ENCODE measurements around the gene IL18. TPM values are rescaled to one million over a fixed set of nuclear protein-coding genes. Genes with fewer than 3 reads are reported as not detected.
"Not testable (repeated sequence)": the region's sequence is repeated elsewhere in the genome, so short reads cannot be mapped to it uniquely, and the experiment has no call there.

IL18 gene
- total RNA-seq, 2 experiments from 2014 or later = 0.17 TPM; not detected in 1

- peaks cover 2% of the 10 kb centered on the region for H3K36me3 Mint-ChIP-seq (ENCODE audit: low read depth)
- CTCF ChIA-PET = interaction anchor here (1.6 kb wide), 1 partner anchor 11 kb away, joined by 5 read pairs; no protein-coding TSS in a partner anchor
Observed at GRCh38 chr11:112162761-112163546, 940 bp downstream of the IL18 start.

GRCh38 chr11:112162200-112162599 is 1.7 kb downstream of the IL18 start:
- DNase-seq; H3K4me1 Mint-ChIP-seq; H3K4me3 Mint-ChIP-seq; POLR2A ChIA-PET; CTCF ChIA-PET; H3K27ac Mint-ChIP-seq; H3K36me3 Mint-ChIP-seq (ENCODE audit: low read depth); H3K9me3 Mint-ChIP-seq: not testable (repeated sequence)
- peaks cover 27% of the 10 kb centered on the region for H3K27me3 Mint-ChIP-seq

More at GRCh38 chr11:112162761-112163546, 940 bp downstream of the IL18 start:
- Mint-ChIP-seq H3K9me3 (no peaks in the 10 kb centered on the region), H3K4me1 (peaks cover 8% of the 10 kb centered on the region), H3K27me3 (peaks cover 27% of the 10 kb centered on the region), H3K27ac (no peak overlapping the region), H3K4me3 (no peak overlapping the region)
- no peak for DNase-seq
- POLR2A ChIA-PET = no interaction called here

GRCh38 chr11:112161012-112161411 is 2.9 kb downstream of the IL18 start:
- DNase-seq = no peak
- peaks cover 27% of the 10 kb centered on the region for H3K27me3 Mint-ChIP-seq
- H3K4me1 Mint-ChIP-seq = peaks cover 8% of the 10 kb centered on the region
- CTCF ChIA-PET = no interaction called here
- peaks cover 2% of the 10 kb centered on the region for H3K36me3 Mint-ChIP-seq (ENCODE audit: low read depth)
- POLR2A ChIA-PET = no interaction called here
- H3K4me3 Mint-ChIP-seq = no peak overlapping the region
- H3K9me3 Mint-ChIP-seq = no peaks in the 10 kb centered on the region
- no peak overlapping the region for H3K27ac Mint-ChIP-seq

GRCh38 chr11:112160091-112160848 is 3.6 kb downstream of the IL18 start:
- H3K36me3 Mint-ChIP-seq (ENCODE audit: low read depth) = peaks cover 2% of the 10 kb centered on the region
- ChIA-PET POLR2A (no interaction called here), CTCF (no interaction called here)
- H3K9me3 Mint-ChIP-seq = no peaks in the 10 kb centered on the region
- H3K4me1 Mint-ChIP-seq = peaks cover 8% of the 10 kb centered on the region
- H3K27me3 Mint-ChIP-seq = peaks cover 27% of the 10 kb centered on the region
- DNase-seq = no peak
- no peak overlapping the region for H3K27ac Mint-ChIP-seq
- no peak overlapping the region for H3K4me3 Mint-ChIP-seq

GRCh38 chr11:112159098-112160065 is 4.5 kb downstream of the IL18 start:
- H3K27ac Mint-ChIP-seq = no peak overlapping the region
- peaks cover 8% of the 10 kb centered on the region for H3K4me1 Mint-ChIP-seq
- H3K27me3 Mint-ChIP-seq = peaks cover 23% of the 10 kb centered on the region
- no peaks in the 10 kb centered on the region for H3K9me3 Mint-ChIP-seq
- H3K36me3 Mint-ChIP-seq (ENCODE audit: low read depth) = peaks cover 2% of the 10 kb centered on the region
- H3K4me3 Mint-ChIP-seq = no peak overlapping the region
- ChIA-PET POLR2A (no interaction called here), CTCF (no interaction called here)
- no peak for DNase-seq

- DNase-seq = no peak
- Mint-ChIP-seq H3K27ac (no peak overlapping the region), H3K27me3 (peaks cover 11% of the 10 kb centered on the region), H3K4me3 (no peak overlapping the region), H3K36me3 (ENCODE audit: low read depth) (no peaks in the 10 kb centered on the region), H3K9me3 (no peaks in the 10 kb centered on the region), H3K4me1 (no peaks in the 10 kb centered on the region)
- POLR2A ChIA-PET = no interaction called here
- CTCF ChIA-PET = no interaction called here
Observed at GRCh38 chr11:112156956-112157766, 6.7 kb downstream of the IL18 start.

GRCh38 chr11:112156153-112156955 is 7.5 kb downstream of the IL18 start:
- CTCF ChIA-PET = no interaction called here
- H3K27me3 Mint-ChIP-seq = peaks cover 11% of the 10 kb centered on the region
- H3K9me3 Mint-ChIP-seq = no peaks in the 10 kb centered on the region
- H3K4me1 Mint-ChIP-seq = no peaks in the 10 kb centered on the region
- no peak overlapping the region for H3K27ac Mint-ChIP-seq
- POLR2A ChIA-PET = interaction anchor here (0.6 kb wide), 1 partner anchor 36 kb away, joined by 4 read pairs; no protein-coding TSS in a partner anchor
- H3K4me3 Mint-ChIP-seq = no peak overlapping the region
- no peaks in the 10 kb centered on the region for H3K36me3 Mint-ChIP-seq (ENCODE audit: low read depth)
- no peak for DNase-seq

GRCh38 chr11:112150517-112150916 is 13.4 kb downstream of the IL18 start:
- POLR2A ChIA-PET = interaction anchor here (0.6 kb wide), 1 partner anchor 691 kb away, joined by 9 read pairs; no protein-coding TSS in a partner anchor
- no peak for DNase-seq
- CTCF ChIA-PET = interaction anchor here (1.9 kb wide), 1 partner anchor 13 kb away, joined by 5 read pairs; the partner anchor contains the start of gene IL18
- no peaks in the 10 kb centered on the region for H3K9me3 Mint-ChIP-seq
- H3K36me3 Mint-ChIP-seq (ENCODE audit: low read depth) = no peaks in the 10 kb centered on the region
- H3K27me3 Mint-ChIP-seq = peaks cover 5% of the 10 kb centered on the region
- H3K4me1 Mint-ChIP-seq = no peaks in the 10 kb centered on the region
- H3K27ac Mint-ChIP-seq = no peak overlapping the region
- H3K4me3 Mint-ChIP-seq = no peak overlapping the region

- H3K4me3 Mint-ChIP-seq = no peak overlapping the region
- H3K9me3 Mint-ChIP-seq = peaks cover 2% of the 10 kb centered on the region
- DNase-seq = no peak
- no peak overlapping the region for H3K27ac Mint-ChIP-seq
- H3K36me3 Mint-ChIP-seq (ENCODE audit: low read depth) = no peaks in the 10 kb centered on the region
- POLR2A ChIA-PET = no interaction called here
- H3K4me1 Mint-ChIP-seq = no peaks in the 10 kb centered on the region
- H3K27me3 Mint-ChIP-seq = peaks cover 2% of the 10 kb centered on the region
- CTCF ChIA-PET = interaction anchor here (0.6 to 1.0 kb wide), 2 partner anchors 22 to 25 kb away, joined by 3 to 6 read pairs; no protein-coding TSS in a partner anchor
Observed at GRCh38 chr11:112143597-112143996, 20.3 kb downstream of the IL18 start.

- Mint-ChIP-seq H3K9me3 (no peaks in the 10 kb centered on the region), H3K4me1 (peaks cover 10% of the 10 kb centered on the region), H3K36me3 (ENCODE audit: low read depth) (no peaks in the 10 kb centered on the region), H3K27me3 (no peaks in the 10 kb centered on the region), H3K4me3 (no peak overlapping the region), H3K27ac (no peak overlapping the region)
- ChIA-PET POLR2A (no interaction called here), CTCF (interaction anchor here (0.7 to 0.9 kb wide), 2 partner anchors 52 to 181 kb away, joined by 3 read pairs; no protein-coding TSS in a partner anchor)
- no peak for DNase-seq
Observed at GRCh38 chr11:112134473-112134872, 29.4 kb downstream of the IL18 start.

- POLR2A ChIA-PET = no interaction called here
- Mint-ChIP-seq H3K36me3 (ENCODE audit: low read depth) (no peaks in the 10 kb centered on the region), H3K9me3 (no peaks in the 10 kb centered on the region), H3K4me3 (no peak overlapping the region), H3K4me1 (peaks cover 10% of the 10 kb centered on the region), H3K27ac (no peak overlapping the region), H3K27me3 (no peaks in the 10 kb centered on the region)
- no peak for DNase-seq
- CTCF ChIA-PET = no interaction called here
Observed at GRCh38 chr11:112132737-112133136, 31.2 kb downstream of the IL18 start.

Measured in activated CD4-positive, alpha-beta T cell treated with anti-CD3 and anti-CD28 coated beads, Interleukin-2, amount 10 ng/mL, durations not matched to agents 7 days and 5 days (primary cell).